ENCODE data around the gene C5orf47. TPM values are rescaled to one million over a fixed set of nuclear protein-coding genes. Genes with fewer than 3 reads are reported as not detected.

Gene C5orf47
- total and polyA plus RNA-seq, 4 donors = 0.08 TPM; not detected in 3

DNA sequence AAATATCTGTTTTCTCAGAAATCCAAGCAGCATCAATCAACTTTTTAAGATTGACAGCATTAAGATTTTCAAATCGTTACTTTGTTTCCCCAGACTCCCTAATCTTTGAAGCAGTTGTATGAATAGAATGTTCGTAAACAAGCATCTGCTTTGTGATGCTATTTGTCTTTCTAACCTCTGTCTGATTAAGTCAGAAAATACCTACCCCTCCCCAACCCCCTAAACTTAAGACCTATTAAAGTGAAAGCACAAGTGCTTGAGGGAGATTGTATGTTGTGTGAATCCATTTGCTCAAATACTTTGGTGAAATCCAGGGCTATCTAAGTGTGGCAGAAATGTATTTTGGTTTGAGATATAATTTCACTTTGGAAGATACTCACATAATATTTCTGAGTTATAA lies 47.9 kb upstream of the C5orf47 start:
- WGBS = 85% methylated on average over 2 of the region's 2 CpGs
- DNase-seq (ENCODE audit: low spot score) = no peak
- no peak overlapping the region for H3K27ac ChIP-seq (ENCODE audit: low read depth in 1 of 2, low read length in 2 of 2)
- H3K9ac ChIP-seq (ENCODE audit: low read depth in 1 of 2, low read length in 2 of 2) = no peak overlapping the region
- TF ChIP-seq FOXA2 (IDR thresholded peaks at IDR 0.05) = no peak
- no peak for TF ChIP-seq YY1 (IDR thresholded peaks at IDR 0.05)
- TF ChIP-seq, protein P1, sequence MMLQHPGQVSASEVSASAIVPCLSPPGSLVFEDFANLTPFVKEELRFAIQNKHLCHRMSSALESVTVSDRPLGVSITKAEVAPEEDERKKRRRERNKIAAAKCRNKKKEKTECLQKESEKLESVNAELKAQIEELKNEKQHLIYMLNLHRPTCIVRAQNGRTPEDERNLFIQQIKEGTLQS (IDR thresholded peaks at IDR 0.05) = no peak
- TF ChIP-seq HNF4G (IDR thresholded peaks at IDR 0.05) = no peak
- TF ChIP-seq FOXA1 (IDR thresholded peaks at IDR 0.05) = no peak
- TF ChIP-seq, protein P2, sequence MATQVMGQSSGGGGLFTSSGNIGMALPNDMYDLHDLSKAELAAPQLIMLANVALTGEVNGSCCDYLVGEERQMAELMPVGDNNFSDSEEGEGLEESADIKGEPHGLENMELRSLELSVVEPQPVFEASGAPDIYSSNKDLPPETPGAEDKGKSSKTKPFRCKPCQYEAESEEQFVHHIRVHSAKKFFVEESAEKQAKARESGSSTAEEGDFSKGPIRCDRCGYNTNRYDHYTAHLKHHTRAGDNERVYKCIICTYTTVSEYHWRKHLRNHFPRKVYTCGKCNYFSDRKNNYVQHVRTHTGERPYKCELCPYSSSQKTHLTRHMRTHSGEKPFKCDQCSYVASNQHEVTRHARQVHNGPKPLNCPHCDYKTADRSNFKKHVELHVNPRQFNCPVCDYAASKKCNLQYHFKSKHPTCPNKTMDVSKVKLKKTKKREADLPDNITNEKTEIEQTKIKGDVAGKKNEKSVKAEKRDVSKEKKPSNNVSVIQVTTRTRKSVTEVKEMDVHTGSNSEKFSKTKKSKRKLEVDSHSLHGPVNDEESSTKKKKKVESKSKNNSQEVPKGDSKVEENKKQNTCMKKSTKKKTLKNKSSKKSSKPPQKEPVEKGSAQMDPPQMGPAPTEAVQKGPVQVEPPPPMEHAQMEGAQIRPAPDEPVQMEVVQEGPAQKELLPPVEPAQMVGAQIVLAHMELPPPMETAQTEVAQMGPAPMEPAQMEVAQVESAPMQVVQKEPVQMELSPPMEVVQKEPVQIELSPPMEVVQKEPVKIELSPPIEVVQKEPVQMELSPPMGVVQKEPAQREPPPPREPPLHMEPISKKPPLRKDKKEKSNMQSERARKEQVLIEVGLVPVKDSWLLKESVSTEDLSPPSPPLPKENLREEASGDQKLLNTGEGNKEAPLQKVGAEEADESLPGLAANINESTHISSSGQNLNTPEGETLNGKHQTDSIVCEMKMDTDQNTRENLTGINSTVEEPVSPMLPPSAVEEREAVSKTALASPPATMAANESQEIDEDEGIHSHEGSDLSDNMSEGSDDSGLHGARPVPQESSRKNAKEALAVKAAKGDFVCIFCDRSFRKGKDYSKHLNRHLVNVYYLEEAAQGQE (IDR thresholded peaks at IDR 0.05) = no peak
- TF ChIP-seq, protein P3, sequence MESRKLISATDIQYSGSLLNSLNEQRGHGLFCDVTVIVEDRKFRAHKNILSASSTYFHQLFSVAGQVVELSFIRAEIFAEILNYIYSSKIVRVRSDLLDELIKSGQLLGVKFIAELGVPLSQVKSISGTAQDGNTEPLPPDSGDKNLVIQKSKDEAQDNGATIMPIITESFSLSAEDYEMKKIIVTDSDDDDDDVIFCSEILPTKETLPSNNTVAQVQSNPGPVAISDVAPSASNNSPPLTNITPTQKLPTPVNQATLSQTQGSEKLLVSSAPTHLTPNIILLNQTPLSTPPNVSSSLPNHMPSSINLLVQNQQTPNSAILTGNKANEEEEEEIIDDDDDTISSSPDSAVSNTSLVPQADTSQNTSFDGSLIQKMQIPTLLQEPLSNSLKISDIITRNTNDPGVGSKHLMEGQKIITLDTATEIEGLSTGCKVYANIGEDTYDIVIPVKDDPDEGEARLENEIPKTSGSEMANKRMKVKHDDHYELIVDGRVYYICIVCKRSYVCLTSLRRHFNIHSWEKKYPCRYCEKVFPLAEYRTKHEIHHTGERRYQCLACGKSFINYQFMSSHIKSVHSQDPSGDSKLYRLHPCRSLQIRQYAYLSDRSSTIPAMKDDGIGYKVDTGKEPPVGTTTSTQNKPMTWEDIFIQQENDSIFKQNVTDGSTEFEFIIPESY (IDR thresholded peaks at IDR 0.05) = no peak
- TF ChIP-seq SP1 (IDR thresholded peaks at IDR 0.05) = no peak
- TF ChIP-seq EGR1 (IDR thresholded peaks at IDR 0.05; ENCODE audit: low read depth in 2 of 2) = no peak
- no peak for TF ChIP-seq RAD21 (IDR thresholded peaks at IDR 0.05)
- TF ChIP-seq JUND (IDR thresholded peaks at IDR 0.05) = no peak
- TF ChIP-seq, protein P4, sequence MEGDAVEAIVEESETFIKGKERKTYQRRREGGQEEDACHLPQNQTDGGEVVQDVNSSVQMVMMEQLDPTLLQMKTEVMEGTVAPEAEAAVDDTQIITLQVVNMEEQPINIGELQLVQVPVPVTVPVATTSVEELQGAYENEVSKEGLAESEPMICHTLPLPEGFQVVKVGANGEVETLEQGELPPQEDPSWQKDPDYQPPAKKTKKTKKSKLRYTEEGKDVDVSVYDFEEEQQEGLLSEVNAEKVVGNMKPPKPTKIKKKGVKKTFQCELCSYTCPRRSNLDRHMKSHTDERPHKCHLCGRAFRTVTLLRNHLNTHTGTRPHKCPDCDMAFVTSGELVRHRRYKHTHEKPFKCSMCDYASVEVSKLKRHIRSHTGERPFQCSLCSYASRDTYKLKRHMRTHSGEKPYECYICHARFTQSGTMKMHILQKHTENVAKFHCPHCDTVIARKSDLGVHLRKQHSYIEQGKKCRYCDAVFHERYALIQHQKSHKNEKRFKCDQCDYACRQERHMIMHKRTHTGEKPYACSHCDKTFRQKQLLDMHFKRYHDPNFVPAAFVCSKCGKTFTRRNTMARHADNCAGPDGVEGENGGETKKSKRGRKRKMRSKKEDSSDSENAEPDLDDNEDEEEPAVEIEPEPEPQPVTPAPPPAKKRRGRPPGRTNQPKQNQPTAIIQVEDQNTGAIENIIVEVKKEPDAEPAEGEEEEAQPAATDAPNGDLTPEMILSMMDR (IDR thresholded peaks at IDR 0.05; ENCODE audit: low read depth, low read length, missing input control) = no peak
- H3K4me1 ChIP-seq (ENCODE audit: control insufficient read depth in 4 of 4, insufficient read depth in 4 of 4, low read length in 3 of 4) = peaks cover 9 to 35% (median 19%) of the 10 kb centered on the region in 4 donors
- H3K4me3 ChIP-seq (ENCODE audit: low read depth in 1 of 3, low read length in 3 of 3) = no peak overlapping the region
- no peaks in the 10 kb centered on the region for H3K27me3 ChIP-seq (ENCODE audit: control insufficient read depth in 4 of 4, insufficient read depth in 4 of 4, low read length in 3 of 4)
- no peaks in the 10 kb centered on the region for H3K9me3 ChIP-seq (ENCODE audit: control insufficient read depth in 4 of 4, low read length in 3 of 4)
- H3K36me3 ChIP-seq (ENCODE audit: control insufficient read depth in 4 of 4, insufficient read depth in 3 of 4, low read depth in 1 of 4, low read length in 3 of 4) = peaks cover 4 to 12% (median 10%) of the 10 kb centered on the region in 4 donors

DNA sequence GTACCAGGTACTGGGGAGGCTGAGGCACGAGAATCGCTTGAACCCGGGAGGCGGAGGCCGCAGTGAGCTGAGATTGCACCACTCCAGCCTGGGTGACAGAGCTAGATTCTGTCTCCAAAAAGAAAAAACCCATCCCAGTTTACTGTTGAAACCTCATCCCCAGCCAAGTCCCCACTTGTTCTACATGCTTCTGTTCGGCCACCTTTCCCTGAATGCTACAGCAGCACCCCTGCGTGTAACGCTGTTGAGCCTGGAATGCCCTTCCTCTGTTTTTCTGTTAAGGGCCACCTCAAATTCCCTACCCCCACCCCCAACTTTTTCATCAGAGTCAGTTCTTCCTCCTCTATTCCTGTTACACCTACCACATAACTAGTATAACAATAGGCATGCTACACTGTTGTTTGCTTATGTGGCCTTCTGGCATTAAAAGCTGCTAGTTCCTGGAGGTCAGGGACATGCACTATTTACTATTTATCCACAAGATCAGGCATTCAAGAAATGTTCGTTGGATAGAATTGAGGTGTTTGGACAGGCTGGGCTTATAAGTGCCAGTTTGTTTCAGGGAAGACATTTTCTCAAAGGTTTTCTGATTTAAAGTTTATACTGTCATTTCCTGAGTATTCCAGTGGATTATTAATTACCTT lies 47.1 kb upstream of the C5orf47 start:
- TF ChIP-seq RAD21 (IDR thresholded peaks at IDR 0.05) = peak in 1 of 2 donors; percentile 19
- TF ChIP-seq NR2F2 (IDR thresholded peaks at IDR 0.05) = no peak
- no peak for TF ChIP-seq FOXA2 (IDR thresholded peaks at IDR 0.05)
- TF ChIP-seq RXRA (IDR thresholded peaks at IDR 0.05) = peak in 1 of 2 donors; percentile 43
- TF ChIP-seq, protein P1 (IDR thresholded peaks at IDR 0.05) = no peak
- TF ChIP-seq, protein P3 (IDR thresholded peaks at IDR 0.05) = no peak
- TF ChIP-seq HNF4A (conservative IDR thresholded peaks at IDR 0.05) = peak in 1 of 2 donors; percentile 33
- TF ChIP-seq, protein P4 (IDR thresholded peaks at IDR 0.05; ENCODE audit: low read depth, low read length, missing input control) = no peak
- TF ChIP-seq TAF1 (conservative IDR thresholded peaks at IDR 0.05) = no peak
- H3K27ac ChIP-seq (ENCODE audit: low read depth in 1 of 2, low read length in 2 of 2) = peak overlapping the region in 1 of 2 donors; percentile 41
- no peaks in the 10 kb centered on the region for H3K27me3 ChIP-seq (ENCODE audit: control insufficient read depth in 4 of 4, insufficient read depth in 4 of 4, low read length in 3 of 4)
- H3K9ac ChIP-seq (ENCODE audit: low read depth in 1 of 2, low read length in 2 of 2) = no peak overlapping the region
- DNase-seq (ENCODE audit: low spot score) = no peak
- H3K9me3 ChIP-seq (ENCODE audit: control insufficient read depth in 4 of 4, low read length in 3 of 4) = no peaks in the 10 kb centered on the region
- H3K4me1 ChIP-seq (ENCODE audit: control insufficient read depth in 4 of 4, insufficient read depth in 4 of 4, low read length in 3 of 4) = peaks cover 9 to 35% (median 19%) of the 10 kb centered on the region in 4 donors
- peaks cover 5 to 20% (median 16%) of the 10 kb centered on the region in 4 donors for H3K36me3 ChIP-seq (ENCODE audit: control insufficient read depth in 4 of 4, insufficient read depth in 3 of 4, low read depth in 1 of 4, low read length in 3 of 4)
- WGBS = 80% methylated on average over 9 of the region's 9 CpGs
- H3K4me3 ChIP-seq (ENCODE audit: low read depth in 1 of 3, low read length in 3 of 3) = no peak overlapping the region

All from liver (tissue), 9 donors.